H9 (cell line): ENCODE data around the gene UBE2J1. TPM values are rescaled to one million over a fixed set of nuclear protein-coding genes. Genes with fewer than 3 reads are reported as not detected.

Experiments used
- DNase-seq: peaks from one replicate; pipeline ENCODE4 v3.0.0-alpha.2; 2017
- H2AFZ ChIP-seq: one replicate; pipeline ENCODE4 v1.6.1; 2013; ENCODE audit warnings: mild to moderate bottlenecking, low read length, control low read depth, moderate library complexity
- H2AK5ac ChIP-seq: 2 replicates; pipeline ENCODE4 v1.6.1; 2013; ENCODE audit warnings: low read length, control low read depth, mixed read lengths; ENCODE audit not compliant: insufficient read length
- H2BK120ac ChIP-seq: one replicate; pipeline ENCODE4 v1.6.1; 2013; ENCODE audit warnings: low read depth, mild to moderate bottlenecking, low read length, control low read depth, inconsistent platforms; ENCODE audit not compliant: poor library complexity, severe bottlenecking
- H2BK12ac ChIP-seq: 2 replicates; pipeline ENCODE4 v1.6.1; 2013; ENCODE audit warnings: low read length, control low read depth, mixed read lengths, low read depth; ENCODE audit not compliant: insufficient read length
- H2BK15ac ChIP-seq: 2 replicates; pipeline ENCODE4 v1.6.1; 2013; ENCODE audit warnings: low read depth, low read length, control low read depth
- H2BK20ac ChIP-seq: one replicate; pipeline ENCODE4 v1.6.1; 2013; ENCODE audit warnings: low read depth, mild to moderate bottlenecking, low read length, control low read depth, inconsistent platforms; ENCODE audit not compliant: poor library complexity, severe bottlenecking
- H2BK5ac ChIP-seq: 2 replicates; pipeline ENCODE4 v1.6.1; 2013; ENCODE audit warnings: low read length, control low read depth, mixed read lengths; ENCODE audit not compliant: insufficient read length
- H3K14ac ChIP-seq: 2 replicates; pipeline ENCODE4 v1.6.1; 2013; ENCODE audit warnings: low read length, control low read depth; ENCODE audit not compliant: insufficient read depth
- H3K18ac ChIP-seq: 2 replicates; pipeline ENCODE4 v1.6.1; 2013; ENCODE audit warnings: low read depth, mild to moderate bottlenecking, mixed read lengths, low read length, control low read depth; ENCODE audit not compliant: insufficient read length
- H3K23ac ChIP-seq: 2 replicates; pipeline ENCODE4 v1.6.1; 2013; ENCODE audit warnings: low read length, control low read depth, mixed read lengths, low read depth; ENCODE audit not compliant: insufficient read length
- H3K23me2 ChIP-seq: 2 replicates; pipeline ENCODE4 v1.6.1; 2013; ENCODE audit warnings: low read depth, mild to moderate bottlenecking, mixed read lengths, low read length, control low read depth; ENCODE audit not compliant: insufficient read length, poor library complexity, severe bottlenecking
- H3K27ac ChIP-seq: 2 replicates; pipeline ENCODE4 v1.5.1; 2013; ENCODE audit warnings: low read length, control low read depth, mixed read lengths, low read depth; ENCODE audit not compliant: insufficient read length
- H3K27me3 ChIP-seq: 2 replicates; pipeline ENCODE4 v1.6.1; 2013; ENCODE audit warnings: low read length, control low read depth, inconsistent platforms; ENCODE audit not compliant: insufficient read depth
- H3K4ac ChIP-seq: 2 replicates; pipeline ENCODE4 v1.6.1; 2013; ENCODE audit warnings: low read depth, mild to moderate bottlenecking, control low read depth, inconsistent platforms, low read length, moderate library complexity
- H3K4me1 ChIP-seq: 2 replicates; pipeline ENCODE4 v1.6.1; 2013; ENCODE audit warnings: low read length, control low read depth, inconsistent platforms; ENCODE audit not compliant: insufficient read depth
- H3K4me2 ChIP-seq: 2 replicates; pipeline ENCODE4 v1.6.1; 2013; ENCODE audit warnings: low read length, control low read depth, mixed read lengths; ENCODE audit not compliant: insufficient read length, insufficient read depth
- H3K56ac ChIP-seq: 2 replicates; pipeline ENCODE4 v1.6.1; 2013; ENCODE audit warnings: low read depth, mild to moderate bottlenecking, mixed read lengths, low read length, control low read depth; ENCODE audit not compliant: insufficient read length
- H3K79me1 ChIP-seq: 2 replicates; pipeline ENCODE4 v1.6.1; 2013; ENCODE audit warnings: low read depth, mild to moderate bottlenecking, moderate library complexity, low read length, control low read depth, inconsistent platforms; ENCODE audit not compliant: insufficient read depth, poor library complexity, severe bottlenecking
- H3K79me2 ChIP-seq: 2 replicates; pipeline ENCODE4 v1.6.1; 2013; ENCODE audit warnings: low read length, control low read depth, inconsistent platforms; ENCODE audit not compliant: insufficient read depth
- H3K9ac ChIP-seq: 2 replicates; pipeline ENCODE4 v1.6.1; 2013; ENCODE audit warnings: low read length, control low read depth, mixed read lengths; ENCODE audit not compliant: insufficient read length; ENCODE audit errors: extremely low read depth
- H3K9me3 ChIP-seq: one replicate; pipeline ENCODE4 v1.6.1; 2013; ENCODE audit warnings: low read depth, low read length, inconsistent platforms; ENCODE audit not compliant: control insufficient read depth
- H3T11ph ChIP-seq: one replicate; pipeline ENCODE4 v1.6.1; 2013; ENCODE audit warnings: mild to moderate bottlenecking, low read length, control low read depth, inconsistent platforms
- H4K20me1 ChIP-seq: one replicate; pipeline ENCODE4 v1.6.1; 2013; ENCODE audit not compliant: control insufficient read depth, insufficient read length, insufficient read depth
- H4K5ac ChIP-seq: 2 replicates; pipeline ENCODE4 v1.6.1; 2013; ENCODE audit warnings: low read depth, mild to moderate bottlenecking, mixed read lengths, low read length, control low read depth; ENCODE audit not compliant: insufficient read length
- H4K8ac ChIP-seq: replicated peaks from 2 replicates; pipeline ENCODE4 v1.6.1; 2013; ENCODE audit warnings: low read length, control low read depth, mixed read lengths, low read depth; ENCODE audit not compliant: insufficient read length
- H4K91ac ChIP-seq: 2 replicates; pipeline ENCODE4 v1.6.1; 2013; ENCODE audit warnings: low read depth, mild to moderate bottlenecking, moderate library complexity, mixed read lengths, low read length, control low read depth; ENCODE audit not compliant: insufficient read length
- H3K27ac Mint-ChIP-seq, 3 experiments: 2 replicates in 2 of 3; 3 replicates in 1 of 3; pipeline ENCODE4 v1.8.0; 2020 to 2021; ENCODE audit warnings: mixed read lengths in 3 of 3, mild to moderate bottlenecking in 1 of 3, moderate library complexity in 1 of 3
- H3K27me3 Mint-ChIP-seq: 2 replicates; pipeline ENCODE4 v1.8.0; 2021; ENCODE audit warnings: low read depth, mild to moderate bottlenecking, moderate library complexity, mixed read lengths
- H3K36me3 Mint-ChIP-seq, 3 experiments: 2 replicates in 2 of 3; 3 replicates in 1 of 3; pipeline ENCODE4 v1.8.0; 2020 to 2021; ENCODE audit warnings: low read depth in 3 of 3, mixed read lengths in 3 of 3; ENCODE audit not compliant: insufficient read depth in 1 of 3
- H3K4me1 Mint-ChIP-seq, 2 experiments: 2 replicates each; pipeline ENCODE4 v1.8.0; 2020; ENCODE audit warnings: mixed read lengths in 2 of 2
- H3K4me3 Mint-ChIP-seq, 2 experiments: 2 replicates in 1 of 2; 3 replicates in 1 of 2; pipeline ENCODE4 v1.8.0; 2020 to 2021; ENCODE audit warnings: mild to moderate bottlenecking in 2 of 2, mixed read lengths in 2 of 2, moderate library complexity in 1 of 2
- H3K9me3 Mint-ChIP-seq, 2 experiments: 2 replicates in 1 of 2; 3 replicates in 1 of 2; pipeline ENCODE4 v1.8.0; 2020; ENCODE audit warnings: mild to moderate bottlenecking in 2 of 2, mixed read lengths in 2 of 2, moderate library complexity in 1 of 2
- WGBS: extraction: QIAGEN DNeasy Blood & Tissue Kit; methylation state at CpG from one replicate; pipeline ENCODE4 v1.1.7; 2013; ENCODE audit warnings: missing lambda C conversion rate, low lambda C conversion rate, mixed read lengths; ENCODE audit not compliant: insufficient read length; ENCODE audit errors: extremely low coverage; 5-methylcytosine and 5-hydroxymethylcytosine counted together
- total RNA-seq: library from RNA; stranded (reverse); gene quantifications from 2 replicates; pipeline ENCODE4 v1.2.1, GENCODE V29; 2021
- TF ChIP-seq, protein P1 (sequence below): fragments of 200-600 bp; sonication (generic); conservative IDR thresholded peaks from 3 replicates; pipeline ENCODE4 v1.8.0; 2021; ENCODE audit warnings: antibody characterized with exemption, mild to moderate bottlenecking

UBE2J1 gene
- total RNA-seq, 1 experiment from 2014 or later = 13.1 TPM

DNA sequence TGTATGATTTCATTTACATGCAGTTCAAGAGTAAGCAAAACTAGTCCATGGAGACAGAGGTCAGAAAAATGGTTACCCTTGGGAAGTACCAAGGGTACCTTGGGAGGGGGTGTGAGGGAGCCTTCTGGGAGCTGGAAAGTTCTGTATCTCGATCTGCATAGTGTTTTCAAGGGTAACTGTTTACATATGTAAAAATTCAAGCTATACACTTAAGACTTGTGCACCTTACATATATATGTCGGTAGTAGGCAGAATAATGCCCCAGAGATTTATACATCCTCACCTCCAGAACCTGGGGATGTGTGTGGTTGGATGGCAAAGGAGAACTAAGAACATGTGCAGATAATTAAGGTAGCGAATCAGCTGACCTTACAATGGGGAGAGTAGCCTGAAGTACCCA, 68.4 kb downstream of the UBE2J1 start:
- Histone ChIP-seq H4K20me1 (no peaks in the 10 kb centered on the region), H4K5ac (no peak overlapping the region), H3K4ac (no peak overlapping the region), H2AFZ (no peak overlapping the region), H3K79me2 (no peaks in the 10 kb centered on the region), H2BK12ac (no peak overlapping the region), H3K9ac (no peak overlapping the region), H3K79me1 (no peaks in the 10 kb centered on the region), H3K56ac (no peak overlapping the region), H2BK120ac (no peak overlapping the region), H2BK20ac (no peak overlapping the region), H3K9me3 (no peaks in the 10 kb centered on the region), H3K23me2 (no peaks in the 10 kb centered on the region), H3T11ph (no peak overlapping the region), H2BK5ac (no peak overlapping the region), H3K23ac (no peak overlapping the region), H3K18ac (no peak overlapping the region), H3K4me1 (no peaks in the 10 kb centered on the region), H3K4me2 (no peak overlapping the region), H2AK5ac (no peak overlapping the region), H4K8ac (no peak overlapping the region), H4K91ac (no peak overlapping the region), H3K27me3 (no peaks in the 10 kb centered on the region; the same call in 1 of the 2 replicates), H2BK15ac (no peak overlapping the region), H3K14ac (no peak overlapping the region), H3K27ac (no peak overlapping the region)
- no peak overlapping the region for H3K4me3 Mint-ChIP-seq
- no peak for DNase-seq
- peaks cover 18 to 24% of the 10 kb centered on the region in 2 experiments for H3K4me1 Mint-ChIP-seq
- H3K27me3 Mint-ChIP-seq = no peaks in the 10 kb centered on the region; the same call in 1 of the 2 replicates
- no CpG with 5 or more reads among the region's 3 CpGs for WGBS
- no peak overlapping the region for H3K27ac Mint-ChIP-seq
- TF ChIP-seq, protein P1, sequence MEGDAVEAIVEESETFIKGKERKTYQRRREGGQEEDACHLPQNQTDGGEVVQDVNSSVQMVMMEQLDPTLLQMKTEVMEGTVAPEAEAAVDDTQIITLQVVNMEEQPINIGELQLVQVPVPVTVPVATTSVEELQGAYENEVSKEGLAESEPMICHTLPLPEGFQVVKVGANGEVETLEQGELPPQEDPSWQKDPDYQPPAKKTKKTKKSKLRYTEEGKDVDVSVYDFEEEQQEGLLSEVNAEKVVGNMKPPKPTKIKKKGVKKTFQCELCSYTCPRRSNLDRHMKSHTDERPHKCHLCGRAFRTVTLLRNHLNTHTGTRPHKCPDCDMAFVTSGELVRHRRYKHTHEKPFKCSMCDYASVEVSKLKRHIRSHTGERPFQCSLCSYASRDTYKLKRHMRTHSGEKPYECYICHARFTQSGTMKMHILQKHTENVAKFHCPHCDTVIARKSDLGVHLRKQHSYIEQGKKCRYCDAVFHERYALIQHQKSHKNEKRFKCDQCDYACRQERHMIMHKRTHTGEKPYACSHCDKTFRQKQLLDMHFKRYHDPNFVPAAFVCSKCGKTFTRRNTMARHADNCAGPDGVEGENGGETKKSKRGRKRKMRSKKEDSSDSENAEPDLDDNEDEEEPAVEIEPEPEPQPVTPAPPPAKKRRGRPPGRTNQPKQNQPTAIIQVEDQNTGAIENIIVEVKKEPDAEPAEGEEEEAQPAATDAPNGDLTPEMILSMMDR = no peak
- no peaks in the 10 kb centered on the region; a peak in 1 of 7 replicates for H3K36me3 Mint-ChIP-seq
- no peaks in the 10 kb centered on the region; a peak in 1 of 5 replicates for H3K9me3 Mint-ChIP-seq
